PC-9 (cell line): ENCODE results near the gene TJP3. TPM values are rescaled to one million over a fixed set of nuclear protein-coding genes. Genes with fewer than 3 reads are reported as not detected.
A peak's percentile ranks its signal among the peaks of the same experiment; 100 is the strongest.

Experiments used
- Bru-seq: library from RNA; stranded (reverse); fragments of 400-500 nt; gene quantifications from one replicate; lab custom pipeline; 2021; lab: Mats Ljungman, UMichigan
- BruChase-seq, 2 experiments: library from RNA; stranded (reverse); fragments of 400-500 nt; gene quantifications; one replicate each; lab custom pipeline; 2021; lab: Mats Ljungman, UMichigan
- BruUV-seq: library from RNA; stranded (reverse); fragments of 400-500 nt; replicated peaks from 2 replicates; lab custom pipeline; 2021; lab: Mats Ljungman, UMichigan
- CTCF ChIA-PET: fragments of 300-600 bp; sonication (Branson Sonifier 250); formaldehyde crosslinking; loops from one replicate; lab custom pipeline; 2022; ENCODE audit warnings: antibody characterized with exemption; lab: Charles Lee
- POLR2A ChIA-PET: fragments of 300-600 bp; sonication (Branson Sonifier 250); formaldehyde crosslinking; loops from one replicate; lab custom pipeline; 2022; ENCODE audit warnings: antibody characterized with exemption; ENCODE audit not compliant: unreplicated experiment; lab: Charles Lee
- DNase-seq, 2 experiments: peaks; one replicate each; pipeline versions ENCODE4 v3.0.0 to v3.0.0-alpha.2; 2015 to 2022; ENCODE audit warnings: mixed read lengths in 1 of 2
- H2AFZ ChIP-seq: fragments of 200-600 bp; sonication (generic); 2 replicates; pipeline ENCODE4 v1.8.1; 2017; ENCODE audit warnings: antibody characterized with exemption
- H3F3A ChIP-seq: fragments of 200-600 bp; sonication (generic); 2 replicates; pipeline ENCODE4 v1.8.1; 2017; ENCODE audit warnings: antibody characterized with exemption, mild to moderate bottlenecking, low read depth; ENCODE audit not compliant: insufficient read depth
- H3K27ac ChIP-seq: fragments of 200-600 bp; sonication (generic); 2 replicates; pipeline ENCODE4 v1.6.1; 2016; ENCODE audit warnings: mixed run types
- H3K27me3 ChIP-seq: fragments of 200-600 bp; sonication (generic); 2 replicates; pipeline ENCODE4 v1.6.1; 2016; ENCODE audit warnings: low read depth, mixed run types; ENCODE audit not compliant: insufficient read depth
- H3K36me3 ChIP-seq: fragments of 200-600 bp; sonication (generic); 2 replicates; pipeline ENCODE4 v1.6.1; 2016; ENCODE audit warnings: low read depth, mixed run types
- H3K4me1 ChIP-seq: fragments of 200-600 bp; sonication (generic); replicated peaks from 2 replicates; pipeline ENCODE4 v1.6.1; 2016; ENCODE audit warnings: mixed run types; ENCODE audit not compliant: insufficient read depth
- H3K4me2 ChIP-seq: fragments of 200-600 bp; sonication (generic); 2 replicates; pipeline ENCODE4 v1.6.1; 2017; ENCODE audit warnings: mixed run types
- H3K4me3 ChIP-seq: fragments of 200-600 bp; sonication (generic); 2 replicates; pipeline ENCODE4 v1.6.1; 2016; ENCODE audit warnings: mixed run types
- H3K79me2 ChIP-seq: fragments of 200-600 bp; sonication (generic); 2 replicates; pipeline ENCODE4 v1.6.1; 2017; ENCODE audit warnings: low read depth, mixed run types
- H3K9me2 ChIP-seq: fragments of 200-600 bp; sonication (generic); 2 replicates; pipeline ENCODE4 v1.8.1; 2017; ENCODE audit warnings: mild to moderate bottlenecking; ENCODE audit not compliant: insufficient read depth
- H3K9me3 ChIP-seq: fragments of 200-600 bp; sonication (generic); 2 replicates; pipeline ENCODE4 v1.8.1; 2016; ENCODE audit warnings: low read depth; ENCODE audit not compliant: insufficient read depth
- H4K20me1 ChIP-seq: fragments of 200-600 bp; sonication (generic); 2 replicates; pipeline ENCODE4 v1.8.1; 2017; ENCODE audit not compliant: insufficient read depth
- CTCF ChIP-seq: fragments of 200-600 bp; sonication (generic); conservative IDR thresholded peaks from 2 replicates; pipeline ENCODE4 v1.6.1; 2017; ENCODE audit warnings: mixed run types, antibody characterized with exemption, mild to moderate bottlenecking, moderate library complexity
- EZH2 ChIP-seq: fragments of 200-600 bp; sonication (generic); IDR thresholded peaks from 2 replicates; pipeline ENCODE4 v1.8.0; 2017; ENCODE audit warnings: antibody characterized with exemption, low read depth
- intact Hi-C: fragments of 100-400 bp; cut with micrococcal nuclease; formaldehyde crosslinking; loops from one replicate; pipeline ENCODE4 v1.10.0; 2022; ENCODE audit not compliant: unreplicated experiment
- long read RNA-seq: library from polyadenylated mRNA; stranded (forward); transcript quantifications from one replicate; pipeline ENCODE4 v2.0.0, GENCODE V29; 2022
- total RNA-seq: library from RNA; stranded (reverse); gene quantifications from 2 replicates; pipeline ENCODE4 v1.2.3, GENCODE V29; 2021

The TJP3 gene
- 56.8 and 71.5 TPM in 2 replicates for total RNA-seq
- Bru-seq, nascent RNA, result percentile 36 among the genes with signal in this experiment
- percentile 45 among the genes with signal in this experiment for BruChase-seq, experiment 1, labeled RNA remaining after a 2-hour chase
- BruChase-seq, experiment 2, labeled RNA remaining after a 6-hour chase, result percentile 52 among the genes with signal in this experiment
- long read RNA-seq, transcript TJP3-202 (21 exons, 3,350 nt), result minor isoform, 6 of 82 reads
- long read RNA-seq, transcript TJP3-207 (21 exons, 3,068 nt), result major isoform, 57 of 82 reads
- long read RNA-seq, partial matches to known transcripts, result 10 of 82 reads
- long read RNA-seq, other reads (novel, unspliced or antisense), result 9 of 82 reads

GRCh38 chr19:3708207-3708931, at the start of gene TJP3:
TSS of gene TJP3 (plus strand) at chr19:3708384. CDS start at chr19:3728433, 20,049 bp downstream.
- peaks cover 29% of the 10 kb centered on the region for H3K4me1 ChIP-seq
- intact Hi-C loops, result no loop called here
- peak; percentile 55 to 64 for DNase-seq

GRCh38 chr19:3658870-3659745, 49.1 kb upstream of the TJP3 start:
- ChIA-PET POLR2A (no interaction called here), CTCF (no interaction called here)
- Histone ChIP-seq H3K27ac (no peak overlapping the region), H3K9me3 (no peaks in the 10 kb centered on the region), H3K9me2 (no peaks in the 10 kb centered on the region), H3K4me2 (no peak overlapping the region), H3K79me2 (no peaks in the 10 kb centered on the region), H2AFZ (no peak overlapping the region), H3K36me3 (no peaks in the 10 kb centered on the region), H3K27me3 (no peaks in the 10 kb centered on the region), H3K4me3 (no peak overlapping the region), H3F3A (no peaks in the 10 kb centered on the region), H3K4me1 (no peaks in the 10 kb centered on the region), H4K20me1 (no peaks in the 10 kb centered on the region)
- intact Hi-C loops, result no loop called here
- DNase-seq, result no peak
- BruUV-seq, result no TSS peak
- TF ChIP-seq EZH2 (no peak), CTCF (no peak)

More at GRCh38 chr19:3708207-3708931, at the start of gene TJP3:
- H3K27me3 ChIP-seq, result no peaks in the 10 kb centered on the region
- H3K27ac ChIP-seq, result no peak within 1 kb of the TSS; the same call in 1 of the 2 replicates
- no peaks in the 10 kb centered on the region for H3K36me3 ChIP-seq
- no peaks in the 10 kb centered on the region for H3K9me2 ChIP-seq
- no peaks in the 10 kb centered on the region for H3K79me2 ChIP-seq
- ChIA-PET POLR2A (interaction anchor here (0.5 to 0.7 kb wide), 4 partner anchors 18 to 279 kb away, joined by 3 to 30 read pairs (median 4); no protein-coding TSS in a partner anchor), CTCF (interaction anchor here (0.7 kb wide), 1 partner anchor 672 kb away, joined by 7 read pairs; no protein-coding TSS in a partner anchor)
- H3K4me3 ChIP-seq, result peak within 1 kb of the TSS; percentile 60
- BruUV-seq, result no TSS peak
- peak within 1 kb of the TSS; percentile 73 for H3K4me2 ChIP-seq
- H3K9me3 ChIP-seq, result no peaks in the 10 kb centered on the region
- H2AFZ ChIP-seq, result peak within 1 kb of the TSS; percentile 58; the same call in 1 of the 2 replicates
- TF ChIP-seq CTCF (no peak), EZH2 (no peak)
- H4K20me1 ChIP-seq, result no peaks in the 10 kb centered on the region
- H3F3A ChIP-seq, result peaks cover 20% of the 10 kb centered on the region; the same call in 1 of the 2 replicates

GRCh38 chr19:3659746-3660112, 48.5 kb upstream of the TJP3 start:
- Histone ChIP-seq H3K4me1 (no peaks in the 10 kb centered on the region), H3K4me3 (no peak overlapping the region), H4K20me1 (no peaks in the 10 kb centered on the region), H3K9me2 (no peaks in the 10 kb centered on the region), H3K4me2 (no peak overlapping the region), H3K9me3 (no peaks in the 10 kb centered on the region), H3K79me2 (no peaks in the 10 kb centered on the region), H3K36me3 (no peaks in the 10 kb centered on the region), H3K27me3 (no peaks in the 10 kb centered on the region), H3K27ac (no peak overlapping the region), H3F3A (no peaks in the 10 kb centered on the region), H2AFZ (no peak overlapping the region)
- ChIA-PET CTCF (no interaction called here), POLR2A (no interaction called here)
- DNase-seq, result no peak
- BruUV-seq, result no TSS peak
- TF ChIP-seq CTCF, result no peak
- intact Hi-C loops, result no loop called here
